Neural cell (in vitro differentiated cells): Measurements from ENCODE around the gene ITIH4.

ENCODE experiments used
- CTCF ChIP-seq: fragments of 450-650 bp; IDR thresholded peaks from 2 replicates; pipeline ENCODE4 v1.5.1; 2014; ENCODE audit warnings: antibody characterized with exemption, mild to moderate bottlenecking, moderate library complexity; ENCODE audit not compliant: poor library complexity, severe bottlenecking
- EP300 ChIP-seq: fragments of 450-650 bp; conservative IDR thresholded peaks from 2 replicates; pipeline ENCODE4 v1.6.1; 2014; ENCODE audit warnings: antibody characterized with exemption, mild to moderate bottlenecking, moderate library complexity; ENCODE audit not compliant: poor library complexity, severe bottlenecking
- EZH2 ChIP-seq: fragments of 200-600, 300-800 bp; shearing (Covaris generic), sonication (generic); IDR thresholded peaks from 2 replicates; pipeline ENCODE4 v1.6.1; 2014; ENCODE audit warnings: antibody characterized with exemption, low read length, borderline replicate concordance, mild to moderate bottlenecking; ENCODE audit not compliant: insufficient read depth, poor library complexity, severe bottlenecking
- POLR2AphosphoS5 ChIP-seq: IDR thresholded peaks from 2 replicates; pipeline ENCODE4 v1.6.1; 2012
- RAD21 ChIP-seq: fragments of 450-650 bp; conservative IDR thresholded peaks from 2 replicates; pipeline ENCODE4 v1.6.1; 2014; ENCODE audit warnings: antibody characterized with exemption, mild to moderate bottlenecking, moderate library complexity
- TAF1 ChIP-seq: IDR thresholded peaks from 2 replicates; pipeline ENCODE4 v1.6.1; 2012; ENCODE audit warnings: low read depth
- TF ChIP-seq, protein P1 (sequence below): IDR thresholded peaks from 2 replicates; pipeline ENCODE4 v1.6.1; 2012; ENCODE audit warnings: borderline replicate concordance

DNA sequence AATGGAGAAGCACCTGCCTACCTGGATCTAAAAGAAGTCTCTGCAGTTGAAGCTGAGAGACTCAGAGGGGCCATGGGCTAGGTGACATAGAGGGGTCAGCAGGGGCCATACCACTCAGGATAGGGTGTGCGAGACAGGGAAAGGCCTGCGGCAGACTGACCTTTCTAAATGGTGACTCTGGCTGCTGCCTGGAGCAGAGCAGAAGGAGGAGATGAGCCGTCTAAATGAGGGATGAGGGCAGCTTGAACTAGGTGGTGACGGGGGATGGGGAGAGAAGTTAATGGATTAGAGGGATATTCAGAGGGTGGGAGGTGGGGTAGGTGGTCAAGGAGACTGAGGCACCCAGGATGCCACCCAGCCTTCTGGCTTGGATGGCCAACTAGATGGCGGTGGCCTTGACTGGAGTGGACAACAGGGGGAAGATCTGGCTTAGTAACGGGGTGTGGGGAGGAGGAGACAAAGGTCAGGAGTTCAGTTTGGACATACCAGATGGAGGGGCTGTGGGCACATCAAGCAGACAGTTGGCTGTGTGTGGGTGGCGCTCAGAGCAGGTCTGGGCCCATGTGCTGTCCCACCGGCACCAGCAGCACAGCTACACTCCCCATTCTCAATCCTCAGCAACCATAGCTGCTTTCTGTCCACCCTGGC, 56.3 kb downstream of the ITIH4 start:
- TF ChIP-seq EZH2 (no peak), CTCF (no peak), RAD21 (no peak), POLR2AphosphoS5 (no peak), TAF1 (no peak), EP300 (no peak)
- TF ChIP-seq, protein P1, sequence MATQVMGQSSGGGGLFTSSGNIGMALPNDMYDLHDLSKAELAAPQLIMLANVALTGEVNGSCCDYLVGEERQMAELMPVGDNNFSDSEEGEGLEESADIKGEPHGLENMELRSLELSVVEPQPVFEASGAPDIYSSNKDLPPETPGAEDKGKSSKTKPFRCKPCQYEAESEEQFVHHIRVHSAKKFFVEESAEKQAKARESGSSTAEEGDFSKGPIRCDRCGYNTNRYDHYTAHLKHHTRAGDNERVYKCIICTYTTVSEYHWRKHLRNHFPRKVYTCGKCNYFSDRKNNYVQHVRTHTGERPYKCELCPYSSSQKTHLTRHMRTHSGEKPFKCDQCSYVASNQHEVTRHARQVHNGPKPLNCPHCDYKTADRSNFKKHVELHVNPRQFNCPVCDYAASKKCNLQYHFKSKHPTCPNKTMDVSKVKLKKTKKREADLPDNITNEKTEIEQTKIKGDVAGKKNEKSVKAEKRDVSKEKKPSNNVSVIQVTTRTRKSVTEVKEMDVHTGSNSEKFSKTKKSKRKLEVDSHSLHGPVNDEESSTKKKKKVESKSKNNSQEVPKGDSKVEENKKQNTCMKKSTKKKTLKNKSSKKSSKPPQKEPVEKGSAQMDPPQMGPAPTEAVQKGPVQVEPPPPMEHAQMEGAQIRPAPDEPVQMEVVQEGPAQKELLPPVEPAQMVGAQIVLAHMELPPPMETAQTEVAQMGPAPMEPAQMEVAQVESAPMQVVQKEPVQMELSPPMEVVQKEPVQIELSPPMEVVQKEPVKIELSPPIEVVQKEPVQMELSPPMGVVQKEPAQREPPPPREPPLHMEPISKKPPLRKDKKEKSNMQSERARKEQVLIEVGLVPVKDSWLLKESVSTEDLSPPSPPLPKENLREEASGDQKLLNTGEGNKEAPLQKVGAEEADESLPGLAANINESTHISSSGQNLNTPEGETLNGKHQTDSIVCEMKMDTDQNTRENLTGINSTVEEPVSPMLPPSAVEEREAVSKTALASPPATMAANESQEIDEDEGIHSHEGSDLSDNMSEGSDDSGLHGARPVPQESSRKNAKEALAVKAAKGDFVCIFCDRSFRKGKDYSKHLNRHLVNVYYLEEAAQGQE: no peak
